NCI-H82 treated with DMSO at 0.1 percent for 48 hours (cell line): Measurements from ENCODE around the gene ARRB1.
"Not testable (repeated sequence)": the region's sequence is repeated elsewhere in the genome, so short reads cannot be mapped to it uniquely, and the experiment has no call there.

ENCODE experiments used
- DNase-seq: peaks from one replicate; lab custom pipeline; 2025; ENCODE audit not compliant: unreplicated experiment; lab: John Stamatoyannopoulos, UW

ARRB1 gene

DNA sequence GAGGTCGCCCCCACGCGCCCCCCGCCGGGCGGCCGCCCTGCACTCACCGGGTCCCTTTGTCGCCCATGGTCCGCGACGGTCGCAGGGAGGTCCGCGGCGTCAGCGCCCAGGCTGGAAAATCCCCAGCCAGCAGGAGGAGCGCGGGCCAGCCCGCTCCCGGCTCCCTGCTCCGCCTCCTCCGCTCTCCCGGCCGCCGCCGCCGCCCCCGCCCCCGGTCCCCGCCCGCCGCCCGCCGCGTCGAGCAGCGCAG, at the start of gene ARRB1:
Gene ARRB1, minus strand, starts transcription at position 121 of the 250 bp plus-strand sequence. Its CDS starts 54 bp downstream, at position 67.
- no peak for DNase-seq

DNA sequence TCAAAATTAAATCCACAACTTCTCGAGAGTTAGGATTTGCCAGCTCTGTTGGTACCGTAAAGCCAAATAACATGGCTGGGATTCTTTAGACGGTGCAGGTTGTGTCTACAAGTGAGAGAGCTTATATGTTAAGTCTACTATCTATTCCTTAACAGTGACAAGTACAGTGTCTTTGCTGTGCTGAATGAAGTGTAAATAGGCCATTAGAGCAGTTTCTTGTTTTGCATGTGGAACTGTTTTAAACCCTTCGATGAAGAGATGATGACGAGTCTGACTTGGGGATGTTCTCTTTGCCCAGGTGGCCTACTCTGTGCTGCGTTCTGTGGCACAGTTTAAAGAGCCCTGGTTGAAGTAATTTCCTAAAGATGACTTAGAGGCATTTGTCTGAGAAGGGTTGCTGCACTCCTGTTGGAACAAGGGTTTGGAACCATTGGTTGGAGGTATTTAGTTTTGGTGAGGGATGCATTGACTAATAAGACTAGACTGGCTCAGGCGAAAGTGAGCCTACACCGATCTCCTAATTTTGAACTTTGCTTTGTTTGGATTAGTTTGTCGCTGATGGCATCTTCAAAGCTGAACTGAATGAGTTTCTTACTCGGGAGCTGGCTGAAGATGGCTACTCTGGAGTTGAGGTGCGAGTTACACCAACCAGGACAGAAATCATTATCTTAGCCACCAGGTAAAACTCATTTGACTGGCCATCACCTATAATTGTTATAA, 48.8 kb upstream of the ARRB1 start:
- no peak for DNase-seq

DNA sequence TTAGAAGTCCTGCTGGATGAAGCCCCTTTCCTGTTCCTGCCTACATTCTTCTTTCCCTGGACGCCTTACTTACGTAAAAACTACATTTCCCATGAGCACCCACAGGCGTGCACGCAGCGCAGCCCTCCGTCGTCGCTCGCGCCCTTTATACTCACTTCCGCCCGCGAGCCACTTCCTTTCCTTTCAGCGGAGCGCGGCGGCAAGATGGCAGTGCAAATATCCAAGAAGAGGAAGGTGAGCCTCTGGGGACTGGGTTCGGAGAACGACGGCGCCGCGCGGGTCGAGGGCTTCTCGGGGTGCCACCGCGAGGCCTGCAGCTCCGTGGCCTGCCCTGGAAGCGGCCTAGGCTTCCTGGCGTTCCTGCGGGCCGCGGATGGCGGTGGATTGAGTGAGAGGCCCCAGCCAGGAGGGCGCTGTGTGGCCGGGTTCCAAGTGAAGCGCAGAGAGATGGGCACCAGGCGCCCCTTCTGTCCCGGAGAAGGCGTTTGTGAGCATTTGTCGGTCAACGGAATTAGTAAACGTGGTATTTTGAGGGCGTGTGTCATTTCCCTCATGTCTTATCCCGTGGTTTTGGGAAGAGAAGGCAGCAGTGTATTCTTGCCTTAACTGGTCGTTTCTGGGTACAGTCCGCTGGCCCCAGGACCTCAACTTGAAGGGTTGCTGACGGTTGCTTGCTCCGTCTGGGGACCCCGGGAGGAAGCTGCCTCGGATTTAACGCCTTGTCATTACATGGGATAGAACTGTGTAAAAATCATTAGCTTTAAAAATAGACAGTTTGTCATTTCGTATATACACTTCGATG, 48.1 kb upstream of the ARRB1 start, which contains the start of gene RPS3:
Gene RPS3, plus strand, starts transcription at position 175 of the 802 bp plus-strand sequence. Its CDS starts 30 bp downstream, at position 205.
- peak; percentile 58 for DNase-seq

DNA sequence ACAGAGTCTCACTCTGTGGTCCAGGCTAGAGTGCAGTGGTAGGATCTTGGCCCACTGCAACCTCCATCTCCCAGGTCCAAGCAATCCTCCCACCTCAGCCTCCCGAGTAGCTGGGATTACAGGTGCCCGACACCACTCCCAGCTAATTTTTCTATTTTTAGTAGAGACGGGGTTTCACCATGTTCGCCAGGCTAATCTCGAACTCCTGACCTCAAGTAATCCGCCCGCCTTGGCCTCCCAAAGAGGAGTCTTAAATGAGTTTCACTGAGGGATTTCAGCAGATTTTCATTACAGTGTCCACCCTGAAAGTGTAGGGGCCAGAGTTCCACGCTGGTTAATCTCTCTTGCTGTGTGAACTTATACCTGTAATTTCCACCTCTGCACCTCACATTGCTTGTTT, 47.4 kb upstream of the ARRB1 start:
- no peak for DNase-seq

DNA sequence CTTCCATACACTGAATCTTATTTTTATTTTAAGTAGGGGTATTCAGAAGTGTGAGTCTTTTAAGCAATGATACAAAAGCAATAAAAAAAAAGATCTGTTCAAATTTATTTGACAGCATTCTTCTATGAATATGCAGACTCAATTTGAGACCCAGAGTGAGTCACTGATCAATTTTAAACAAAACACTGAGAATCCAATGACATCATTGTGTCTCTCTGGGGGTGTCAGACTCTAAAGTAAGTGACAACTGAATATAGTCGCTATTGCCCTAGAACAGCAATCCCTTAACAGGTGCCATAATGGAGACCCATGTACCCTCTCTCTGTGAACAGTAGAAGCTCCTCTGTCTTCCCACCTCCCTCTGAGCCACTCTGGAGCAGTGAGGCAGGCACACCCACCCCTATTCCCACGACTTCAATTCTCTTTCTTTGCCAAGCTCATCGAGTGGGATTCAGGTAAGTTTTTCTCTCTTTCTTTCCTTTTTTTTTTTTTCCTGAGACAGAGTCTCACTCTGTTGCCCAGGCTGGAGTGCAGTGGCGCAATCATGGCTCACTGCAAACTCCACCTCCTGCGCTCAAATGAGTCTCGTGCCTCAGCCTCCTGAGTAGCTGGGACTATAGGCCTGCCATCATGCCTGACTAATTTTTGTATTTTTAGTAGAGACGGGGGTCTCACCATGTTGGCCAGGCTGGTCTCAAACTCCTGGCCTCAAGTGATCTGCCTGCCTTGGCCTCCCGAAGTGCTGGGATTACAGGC, 42.8 kb upstream of the ARRB1 start:
- no peak for DNase-seq

DNA sequence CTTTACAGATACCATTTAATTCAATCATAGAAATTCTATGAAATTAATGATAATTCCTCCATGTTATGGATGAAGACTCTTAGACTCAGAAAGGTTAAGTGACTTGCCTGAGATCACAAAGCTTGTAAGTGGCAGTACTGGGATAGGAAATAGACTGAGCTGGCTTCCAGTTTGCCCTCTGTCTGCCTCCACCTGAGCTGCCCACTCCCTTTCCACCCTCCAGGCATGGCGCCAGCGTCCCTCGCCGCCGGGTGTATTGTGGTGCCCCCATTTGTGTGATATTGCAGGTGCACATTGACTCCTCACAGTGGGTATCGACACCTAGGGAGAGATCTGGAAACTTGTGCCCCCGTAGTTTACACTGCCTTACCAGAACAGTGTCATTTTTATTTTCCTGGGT, 38.5 kb upstream of the ARRB1 start:
- no peak for DNase-seq

DNA sequence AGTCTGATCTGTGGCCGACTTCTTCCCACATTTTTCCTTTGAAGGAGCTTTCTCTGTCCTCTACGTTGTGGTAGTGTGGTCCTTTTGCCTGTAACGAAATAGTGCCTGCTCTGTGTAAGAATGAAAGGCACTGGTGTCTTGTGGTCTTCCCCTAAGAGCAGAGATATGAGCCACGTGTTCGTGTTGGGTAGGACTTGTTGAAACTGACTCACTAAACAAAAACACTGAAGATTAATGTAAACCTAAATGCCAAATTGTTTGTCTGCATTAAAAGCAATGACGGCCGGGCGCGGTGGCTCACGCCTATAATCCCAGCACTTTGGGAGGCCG, 37.8 kb upstream of the ARRB1 start:
- no peak for DNase-seq

DNA sequence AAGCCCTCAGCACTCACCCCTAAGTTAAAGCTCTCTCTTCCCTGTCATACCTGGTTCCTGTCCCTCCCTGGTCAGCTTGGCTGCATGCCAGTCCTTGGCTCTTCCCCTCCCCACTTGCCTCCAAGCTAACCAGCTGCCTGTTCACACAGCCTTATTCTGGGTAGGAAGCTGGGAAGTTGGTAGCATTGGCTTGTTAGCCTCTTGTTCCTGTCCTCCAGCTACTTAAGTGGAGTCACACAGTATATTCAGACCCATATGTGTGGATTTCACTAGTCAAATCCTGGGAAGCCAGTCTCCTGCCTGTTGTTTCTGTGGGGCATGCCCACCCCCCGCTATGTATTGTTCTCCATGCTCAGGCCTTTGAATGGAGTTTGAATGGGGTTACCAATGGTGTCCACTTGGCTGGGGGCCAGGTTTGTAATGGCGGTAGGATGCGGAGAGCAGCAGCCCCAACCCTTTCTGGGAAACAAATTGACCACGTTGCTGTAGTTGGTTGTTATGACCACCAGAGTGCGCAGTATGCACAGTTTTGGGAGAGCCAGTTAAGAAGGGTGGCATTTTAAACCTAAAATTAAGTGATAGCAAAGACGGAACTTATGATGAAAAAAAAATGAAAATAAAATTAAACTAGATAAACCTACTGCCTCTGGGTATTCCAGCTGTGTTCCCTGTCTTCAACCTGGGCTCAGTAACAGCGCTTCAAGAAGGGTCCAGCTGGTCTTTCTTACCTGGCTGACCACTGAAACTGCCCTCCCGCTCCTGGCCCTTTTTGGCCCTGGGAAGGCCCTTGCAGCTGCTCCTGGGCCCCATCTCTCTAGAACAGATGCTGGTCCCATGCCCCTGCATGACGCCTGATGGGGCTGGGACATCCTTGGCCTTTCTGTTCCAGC, 37.2 kb upstream of the ARRB1 start:
- DNase-seq: peak; percentile 76

DNA sequence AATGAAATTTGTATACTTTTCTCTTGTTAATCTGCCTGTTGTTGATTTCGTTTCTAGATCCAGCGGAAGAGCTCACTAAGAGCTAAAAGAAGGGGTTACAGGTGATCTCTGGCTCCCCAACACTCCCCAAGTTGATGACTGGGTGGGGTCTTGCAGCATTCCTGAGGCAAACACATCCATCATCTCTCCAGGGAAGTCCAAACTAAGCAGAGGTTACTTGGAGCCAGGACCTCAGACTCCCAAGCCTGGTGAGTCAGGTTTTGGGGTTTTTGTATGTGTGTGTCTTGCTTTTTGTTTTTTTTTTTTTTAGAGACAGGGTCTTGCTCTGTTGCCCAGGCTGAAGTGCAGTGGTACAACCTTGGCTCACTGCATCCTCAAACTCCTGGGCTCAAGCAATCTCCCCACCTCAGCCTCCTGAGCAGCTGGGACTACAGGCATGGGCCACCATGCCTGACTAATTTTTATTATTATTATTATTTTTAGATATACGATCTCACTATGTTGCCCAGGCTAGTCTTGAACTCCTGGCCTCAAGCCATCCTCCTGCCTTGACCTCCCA, 36.4 kb upstream of the ARRB1 start:
- DNase-seq: no peak

DNA sequence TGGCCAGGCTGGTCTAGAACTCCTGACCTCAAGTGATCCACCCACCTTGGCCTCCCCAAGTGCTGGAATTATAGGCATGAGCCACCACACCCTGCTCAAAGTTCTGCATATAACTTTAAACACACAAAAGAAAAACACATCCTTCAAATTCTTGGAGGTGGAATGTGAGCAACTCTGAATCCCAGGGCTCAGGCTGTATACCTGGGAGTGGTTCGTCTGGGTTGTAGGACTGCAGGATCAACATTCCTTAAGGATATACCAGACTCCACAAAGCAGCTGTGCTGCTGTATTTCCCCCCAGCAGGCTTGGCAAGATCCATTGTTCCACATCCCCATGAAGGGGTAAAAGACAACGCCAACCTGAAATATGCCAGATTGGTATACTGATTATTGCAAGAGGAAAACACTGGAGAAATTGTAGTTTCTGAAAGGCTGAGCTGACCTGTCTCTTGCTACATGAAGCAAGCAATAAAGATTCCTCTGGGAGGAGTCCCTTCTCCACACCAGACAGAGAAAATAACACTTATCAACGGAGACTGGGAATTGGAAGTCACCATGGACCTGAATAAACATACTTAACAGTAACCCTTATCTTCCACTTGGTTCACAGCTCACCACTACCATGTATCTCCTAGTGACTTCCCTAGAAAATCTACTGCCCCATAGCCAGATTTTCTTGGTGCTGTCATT, 35.6 kb upstream of the ARRB1 start:
- DNase-seq: no peak

DNA sequence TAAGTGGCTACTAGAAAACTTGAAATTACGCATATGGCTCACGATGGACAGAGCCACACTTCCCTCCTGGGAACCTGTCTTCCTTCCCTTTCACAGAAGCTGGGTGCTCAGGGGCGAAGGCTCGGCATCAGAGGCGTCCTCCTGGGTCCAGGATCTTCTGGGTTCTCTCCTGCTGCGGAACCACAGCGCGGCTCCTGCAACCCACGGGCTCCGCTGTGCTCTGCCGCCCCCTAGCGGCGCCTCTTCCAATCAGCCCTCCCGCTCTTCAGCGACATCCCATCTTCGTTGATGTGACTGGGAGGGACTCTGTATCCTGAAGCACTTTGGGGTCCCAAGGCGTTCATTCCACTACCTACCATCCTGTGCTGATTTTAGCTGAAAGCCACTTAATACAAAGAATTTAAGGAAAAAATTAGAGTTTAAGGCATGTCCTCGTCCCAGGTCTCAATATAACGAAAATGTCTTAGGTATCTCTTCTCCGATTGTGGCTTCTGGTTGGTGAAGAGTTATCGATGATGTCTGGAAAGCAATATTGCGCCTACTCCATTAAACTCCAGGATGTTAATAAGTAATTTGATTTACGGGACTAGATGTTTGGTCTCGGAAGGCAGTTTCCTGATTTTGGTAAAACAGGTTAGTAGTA, 33.1 kb upstream of the ARRB1 start:
- DNase-seq: peak; percentile 19

DNA sequence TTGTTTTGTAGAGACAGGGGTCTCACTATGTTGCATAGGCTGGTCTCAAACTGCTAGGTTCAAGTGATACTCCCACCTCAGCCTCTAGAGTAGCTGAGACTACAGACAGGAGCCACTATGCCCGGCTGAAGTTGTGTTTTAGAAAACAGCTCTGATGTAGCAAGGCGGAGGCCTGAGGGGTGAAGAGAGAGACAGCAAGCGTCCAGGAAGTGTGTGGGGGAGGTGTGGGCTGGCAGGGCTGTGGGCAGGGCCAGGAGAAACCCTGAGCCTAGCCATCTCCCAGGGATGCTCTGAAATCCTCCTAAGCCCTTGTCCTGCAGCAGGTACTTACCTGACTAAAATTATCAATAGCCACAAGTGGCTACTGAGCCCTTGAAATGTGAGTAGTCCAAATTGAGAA, 31.8 kb upstream of the ARRB1 start:
- no peak for DNase-seq

DNA sequence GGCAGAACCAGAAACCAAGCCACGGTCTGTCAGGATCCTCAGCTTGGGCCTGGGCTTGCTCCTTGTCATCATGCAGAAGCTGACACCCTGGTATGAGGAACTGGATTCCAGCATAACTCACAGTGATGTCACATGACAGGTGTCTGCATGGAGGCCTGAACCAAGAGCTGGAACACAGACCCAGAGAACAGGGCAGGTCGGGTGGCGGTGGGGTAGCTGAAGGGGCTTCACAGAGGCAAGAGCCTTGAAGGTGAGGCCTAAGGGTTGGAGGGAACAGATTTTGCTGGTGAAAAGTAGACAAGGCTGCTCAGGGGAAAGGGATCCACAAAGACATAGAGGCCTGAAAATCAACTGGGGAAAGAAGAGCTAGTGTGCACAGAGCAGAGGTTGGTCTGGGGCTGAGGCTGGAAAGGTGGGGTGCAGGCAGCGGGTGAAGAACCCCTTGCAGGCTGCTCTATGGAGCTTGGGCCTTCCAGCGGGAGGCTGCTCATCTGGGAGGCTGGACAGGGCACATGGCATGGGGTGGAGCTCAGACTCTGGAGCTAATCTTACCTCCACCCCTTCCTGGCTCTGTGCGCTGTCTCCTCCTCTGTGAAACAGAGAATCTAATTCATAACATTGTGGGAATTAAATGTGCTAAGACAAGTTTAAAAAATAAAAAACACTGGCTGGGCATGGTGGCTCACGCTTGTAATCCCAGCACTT, 29.4 kb upstream of the ARRB1 start:
- no peak for DNase-seq

DNA sequence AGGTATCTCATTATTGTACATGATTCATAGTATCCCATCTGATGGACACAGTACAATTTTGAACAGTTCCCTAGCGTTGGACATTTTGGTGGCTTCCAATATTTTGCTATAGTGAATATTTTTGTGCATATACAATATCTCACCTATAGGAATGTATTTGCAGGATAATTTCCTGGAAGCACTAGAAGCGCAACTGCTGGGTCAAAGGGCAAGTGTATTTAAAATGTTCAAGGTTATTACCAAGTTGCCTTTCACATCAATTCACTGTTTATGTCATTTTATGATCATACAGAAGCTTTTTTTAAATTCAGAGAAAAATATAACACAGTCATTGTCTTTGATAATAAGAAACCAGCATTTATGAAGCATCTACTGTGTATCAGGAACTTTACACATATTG, 28.8 kb upstream of the ARRB1 start:
- no peak for DNase-seq

DNA sequence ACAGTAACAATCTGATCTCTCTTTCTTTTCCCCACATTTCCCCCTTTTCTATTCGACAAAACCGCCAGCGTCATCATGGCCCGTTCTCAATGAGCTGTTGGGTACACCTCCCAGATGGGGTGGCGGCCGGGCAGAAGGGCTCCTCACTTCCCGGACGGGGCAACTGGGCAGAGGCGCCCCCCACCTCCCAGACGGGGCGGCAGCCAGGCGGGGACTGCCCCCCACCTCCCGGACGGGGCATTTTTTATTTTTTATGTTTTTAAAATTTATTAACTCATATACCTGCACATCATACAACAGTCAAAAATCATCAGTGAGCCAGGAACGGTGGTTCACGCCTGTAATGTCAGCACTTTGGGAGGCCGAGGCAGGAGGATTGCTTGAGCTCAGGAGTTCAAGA, 27.3 kb upstream of the ARRB1 start:
- not testable (repeated sequence) for DNase-seq

DNA sequence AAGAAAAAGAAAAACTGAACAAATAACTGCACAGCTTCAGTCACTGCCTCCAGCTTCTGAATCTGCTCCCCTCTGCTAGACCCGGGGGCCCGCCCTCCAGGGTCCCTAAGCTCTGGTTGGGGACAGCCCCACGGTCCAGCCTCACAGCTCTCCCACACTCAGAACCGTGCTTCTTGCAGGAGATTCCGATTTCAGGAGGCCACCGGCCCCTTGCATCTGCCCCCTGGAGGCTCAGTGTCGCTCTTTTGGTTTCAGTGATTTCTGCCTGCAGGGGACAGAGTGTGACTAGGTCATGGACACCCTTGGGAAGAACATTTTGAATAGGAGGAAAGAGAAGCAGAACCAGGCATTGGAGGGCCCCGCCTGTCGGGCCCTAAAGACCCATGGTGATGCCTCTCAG, 24.7 kb upstream of the ARRB1 start:
- DNase-seq: no peak

DNA sequence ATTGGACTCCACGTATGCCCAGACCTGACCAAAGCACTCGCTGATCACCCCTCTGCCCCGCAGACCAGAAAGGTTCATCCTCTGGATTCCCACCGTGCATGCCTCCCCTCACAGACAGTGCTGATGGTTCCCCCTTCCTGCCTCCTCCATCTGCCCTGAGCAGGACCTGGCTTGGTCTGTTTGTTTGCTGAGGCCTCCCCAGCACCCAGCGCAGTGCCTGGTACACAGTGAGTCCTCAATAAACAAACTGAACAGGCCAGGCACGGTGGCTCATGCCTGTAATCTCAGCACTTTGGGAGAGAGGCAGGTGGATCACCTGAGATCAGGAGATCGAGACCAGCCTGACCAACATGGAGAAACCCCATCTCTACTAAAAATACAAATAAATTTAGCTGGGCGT, 24.2 kb upstream of the ARRB1 start:
- no peak for DNase-seq

DNA sequence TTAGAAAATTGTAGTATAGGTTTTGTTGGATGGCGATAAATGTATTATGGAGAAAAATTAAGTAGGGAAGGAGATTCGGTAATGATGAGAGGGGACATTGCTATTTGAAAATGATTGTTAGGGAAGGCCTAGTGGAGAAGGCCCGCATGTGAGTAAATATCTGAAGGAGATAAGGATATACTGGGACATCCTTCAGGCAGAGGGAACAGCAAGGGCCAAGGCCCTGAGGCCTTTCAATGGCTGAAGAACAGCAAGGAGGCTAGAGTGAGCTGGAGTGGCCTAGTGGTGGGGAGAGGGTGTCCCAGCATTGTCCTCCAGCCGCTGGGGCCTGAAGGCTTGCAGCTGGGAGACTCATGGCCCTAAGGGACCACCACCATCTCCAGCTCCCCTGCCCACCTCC, 23.2 kb upstream of the ARRB1 start:
- DNase-seq: no peak

DNA sequence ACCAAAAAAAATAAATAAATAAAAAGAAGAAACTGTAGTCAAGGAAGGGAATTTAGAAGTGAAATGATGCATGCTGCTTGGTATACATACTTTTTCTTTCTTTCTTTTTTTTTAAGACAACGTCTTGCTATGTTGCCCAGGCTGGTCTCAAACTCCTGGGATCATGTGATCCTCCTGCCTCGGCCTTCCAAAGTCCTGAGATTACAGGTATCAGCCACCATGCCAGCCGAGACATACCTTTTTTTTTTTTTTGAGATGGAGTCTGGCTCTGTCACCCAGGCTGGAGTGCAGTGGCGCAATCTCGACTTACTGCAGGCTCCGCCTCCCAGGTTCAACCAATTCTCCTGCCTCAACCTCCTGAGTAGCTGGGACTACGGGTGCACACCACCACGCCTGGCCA, 21.7 kb upstream of the ARRB1 start:
- DNase-seq: no peak
